ENCODE results near the gene IFITM1.

IFITM1 gene

GRCh38 chr11:282630-283360, 31.0 kb upstream of the IFITM1 start:
- DNase-seq: peak; percentile 1

- DNase-seq: peak; percentile 1
These were observed 30.3 kb upstream of the IFITM1 start for GRCh38 chr11:283405-284104.

- DNase-seq: peak; percentile 1
These were observed 29.5 kb upstream of the IFITM1 start for GRCh38 chr11:284105-285020.

GRCh38 chr11:285021-285893, 28.6 kb upstream of the IFITM1 start:
- peak; percentile 1 for DNase-seq

- DNase-seq: peak; percentile 1
These were observed 28.0 kb upstream of the IFITM1 start for GRCh38 chr11:285894-286220.

- peak; percentile 61 for DNase-seq
These were observed 26.6 kb upstream of the IFITM1 start for GRCh38 chr11:286977-287820.

GRCh38 chr11:287821-288477, 25.9 kb upstream of the IFITM1 start:
- DNase-seq: peak; percentile 63

- peak; percentile 54 for DNase-seq
These were observed 25.1 kb upstream of the IFITM1 start, which contains the start of gene PGGHG for GRCh38 chr11:288478-289397. TSS of gene PGGHG (plus strand) at chr11:289126. CDS start at chr11:289817, 691 bp downstream.

- no peak for DNase-seq
These were observed 24.5 kb upstream of the IFITM1 start for GRCh38 chr11:289398-289711.

GRCh38 chr11:289712-290620, 23.9 kb upstream of the IFITM1 start:
- DNase-seq: no peak

GRCh38 chr11:290621-291231, 23.1 kb upstream of the IFITM1 start:
- no peak for DNase-seq

- DNase-seq: no peak
These were observed 22.3 kb upstream of the IFITM1 start for GRCh38 chr11:291281-292210.

GRCh38 chr11:292211-293121, 21.4 kb upstream of the IFITM1 start:
- DNase-seq: no peak

GRCh38 chr11:293271-293851, 20.5 kb upstream of the IFITM1 start:
- no peak for DNase-seq

GRCh38 chr11:293852-294661, 19.8 kb upstream of the IFITM1 start:
- no peak for DNase-seq

Measured in activated naive CD4-positive, alpha-beta T cell treated with Interleukin-2 at 50 U/mL for 16 hours (primary cell).